DMS53 (cell line): ENCODE measurements around the gene NPIPA7.
"Not testable (repeated sequence)": the region's sequence is repeated elsewhere in the genome, so short reads cannot be mapped to it uniquely, and the experiment has no call there.

ENCODE experiments used
- DNase-seq: peaks from one replicate; lab custom pipeline; 2025; lab: John Stamatoyannopoulos, UW

The NPIPA7 gene

DNA sequence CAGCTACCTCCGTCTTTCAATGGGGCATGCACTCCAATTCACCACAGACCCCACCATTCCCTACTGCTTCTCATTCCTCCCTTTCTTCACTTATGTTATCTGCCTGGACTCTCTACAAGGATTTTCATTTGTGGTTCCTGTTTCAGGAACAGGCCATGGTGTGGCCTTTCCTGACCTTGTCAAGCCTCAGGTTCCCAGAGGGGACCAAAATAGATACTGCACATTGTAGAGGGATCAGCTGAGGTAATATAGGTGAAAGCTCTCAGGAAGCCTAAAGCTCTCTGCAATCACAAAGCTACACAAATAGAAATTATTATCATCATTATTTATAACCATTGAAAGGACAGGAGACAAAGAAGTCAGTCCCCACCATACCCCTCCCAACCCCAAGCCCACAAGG lies 41.6 kb downstream of the NPIPA7 start:
- DNase-seq = not testable (repeated sequence)

DNA sequence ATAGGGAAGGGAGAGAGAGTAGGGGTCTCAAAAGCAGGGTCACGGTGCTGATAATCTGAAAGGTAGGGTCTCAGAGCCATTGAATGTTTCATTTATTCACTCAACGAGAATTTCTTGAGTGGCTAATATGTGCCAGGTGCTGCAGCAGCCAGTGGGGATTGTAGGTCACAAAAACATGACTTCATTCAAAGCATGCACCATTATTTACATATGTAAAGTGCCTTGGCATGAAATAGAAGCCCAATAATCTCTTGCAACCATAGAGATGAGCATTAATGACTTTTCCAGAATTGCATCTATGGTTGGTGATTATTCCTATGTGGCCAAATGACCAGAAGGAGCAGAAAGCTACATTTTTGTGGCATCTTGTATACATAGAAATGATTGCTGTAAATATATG lies 46.2 kb downstream of the NPIPA7 start:
- not testable (repeated sequence) for DNase-seq

DNA sequence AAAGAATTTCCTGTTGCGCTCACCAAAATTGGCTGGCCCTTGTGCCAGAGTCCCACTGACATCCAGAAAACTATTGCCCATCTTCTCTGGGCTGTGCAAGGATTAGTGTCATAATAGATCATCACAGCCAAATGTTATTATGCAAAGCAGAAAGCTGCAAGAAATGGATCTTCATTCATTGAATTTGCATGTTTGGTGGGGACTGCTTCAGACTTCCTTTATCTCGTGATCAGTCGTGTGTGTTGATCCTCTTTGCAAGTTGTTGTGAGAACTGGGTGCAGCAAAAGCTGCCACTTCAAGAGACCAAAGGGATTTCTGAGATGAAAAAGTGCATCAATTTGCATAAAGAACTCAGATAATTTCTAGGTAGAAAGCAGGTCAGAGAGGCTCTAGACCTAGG lies 52.2 kb downstream of the NPIPA7 start:
- DNase-seq = not testable (repeated sequence)

DNA sequence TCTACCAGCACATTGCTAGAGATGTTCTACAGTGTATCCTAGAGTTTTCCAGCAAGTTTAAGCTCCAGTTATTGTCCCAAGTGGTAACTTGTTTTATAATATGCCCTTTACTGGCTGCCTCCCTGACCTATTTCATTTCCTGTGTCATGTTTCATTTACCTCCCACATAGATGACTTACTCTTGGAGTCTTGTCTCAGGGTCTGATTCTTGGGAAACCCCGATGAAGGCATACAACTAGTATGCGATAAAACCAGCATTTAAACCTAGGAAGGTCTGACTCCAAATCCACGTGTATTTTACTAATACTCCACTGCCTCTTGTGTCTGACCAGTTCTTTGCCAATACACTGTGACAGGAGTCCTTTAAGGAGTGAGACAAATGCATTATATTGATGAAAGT lies 55.8 kb downstream of the NPIPA7 start:
- not testable (repeated sequence) for DNase-seq

DNA sequence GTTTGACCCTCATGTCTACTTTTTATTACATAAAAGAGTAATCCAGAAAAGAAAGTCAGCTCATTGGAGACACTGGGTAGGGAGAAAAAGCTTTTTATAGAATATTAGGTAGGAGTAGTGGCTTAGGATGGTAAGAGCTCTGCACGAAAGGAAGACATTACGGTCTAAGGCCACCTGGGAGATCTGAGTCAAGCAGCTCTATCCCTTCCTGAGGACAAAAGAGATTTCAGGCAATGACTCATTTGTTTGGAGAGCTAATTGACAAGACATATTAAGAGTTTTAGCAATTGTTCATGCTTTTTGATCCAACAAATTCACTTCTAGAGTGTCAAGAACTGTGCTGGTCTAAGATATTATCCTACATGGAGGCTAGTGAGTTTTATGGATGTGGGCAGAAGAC lies 62.5 kb downstream of the NPIPA7 start:
- DNase-seq = not testable (repeated sequence)
